Measurements from ENCODE around the gene PPP1R3A.

- TF ChIP-seq CTCF (conservative IDR thresholded peaks at IDR 0.05) = no peak
- TF ChIP-seq ZFX (IDR thresholded peaks at IDR 0.05) = no peak
Measured at GRCh38 chr7:113883096-113883495, 35.7 kb downstream of the PPP1R3A start.

Data from C4-2B (cell line).